Muscle layer of duodenum (tissue), 2 donors: Measurements from ENCODE around the gene AHSG.

Experiments used
- H3K27ac ChIP-seq: one replicate; pipeline ENCODE4 v1.7.0; 2013; ENCODE audit warnings: mild to moderate bottlenecking, low read length
- H3K27me3 ChIP-seq: one replicate; pipeline ENCODE4 v1.7.0; 2013; ENCODE audit warnings: low read depth, mild to moderate bottlenecking, control low read depth, low read length
- H3K36me3 ChIP-seq, 2 donors: one replicate each; pipeline ENCODE4 v1.7.0; 2013; ENCODE audit warnings: low read length in 2 of 2, control low read depth in 1 of 2, mild to moderate bottlenecking in 1 of 2; ENCODE audit not compliant: insufficient read depth in 2 of 2, control insufficient read depth in 1 of 2
- H3K4me1 ChIP-seq, 2 donors: one replicate each; pipeline ENCODE4 v1.7.0; 2013; ENCODE audit warnings: low read length in 2 of 2, mild to moderate bottlenecking in 2 of 2, control low read depth in 1 of 2, moderate library complexity in 1 of 2; ENCODE audit not compliant: insufficient read depth in 2 of 2, control insufficient read depth in 1 of 2
- H3K4me3 ChIP-seq, 2 donors: one replicate each; pipeline ENCODE4 v1.7.0; 2013; ENCODE audit warnings: low read length in 2 of 2, low read depth in 1 of 2, mild to moderate bottlenecking in 1 of 2
- H3K9me3 ChIP-seq, 2 donors: one replicate each; pipeline ENCODE4 v1.7.0; 2013; ENCODE audit warnings: low read length in 2 of 2, control low read depth in 1 of 2, mild to moderate bottlenecking in 1 of 2; ENCODE audit not compliant: control insufficient read depth in 1 of 2
- donor health status: healthy.

AHSG gene

DNA sequence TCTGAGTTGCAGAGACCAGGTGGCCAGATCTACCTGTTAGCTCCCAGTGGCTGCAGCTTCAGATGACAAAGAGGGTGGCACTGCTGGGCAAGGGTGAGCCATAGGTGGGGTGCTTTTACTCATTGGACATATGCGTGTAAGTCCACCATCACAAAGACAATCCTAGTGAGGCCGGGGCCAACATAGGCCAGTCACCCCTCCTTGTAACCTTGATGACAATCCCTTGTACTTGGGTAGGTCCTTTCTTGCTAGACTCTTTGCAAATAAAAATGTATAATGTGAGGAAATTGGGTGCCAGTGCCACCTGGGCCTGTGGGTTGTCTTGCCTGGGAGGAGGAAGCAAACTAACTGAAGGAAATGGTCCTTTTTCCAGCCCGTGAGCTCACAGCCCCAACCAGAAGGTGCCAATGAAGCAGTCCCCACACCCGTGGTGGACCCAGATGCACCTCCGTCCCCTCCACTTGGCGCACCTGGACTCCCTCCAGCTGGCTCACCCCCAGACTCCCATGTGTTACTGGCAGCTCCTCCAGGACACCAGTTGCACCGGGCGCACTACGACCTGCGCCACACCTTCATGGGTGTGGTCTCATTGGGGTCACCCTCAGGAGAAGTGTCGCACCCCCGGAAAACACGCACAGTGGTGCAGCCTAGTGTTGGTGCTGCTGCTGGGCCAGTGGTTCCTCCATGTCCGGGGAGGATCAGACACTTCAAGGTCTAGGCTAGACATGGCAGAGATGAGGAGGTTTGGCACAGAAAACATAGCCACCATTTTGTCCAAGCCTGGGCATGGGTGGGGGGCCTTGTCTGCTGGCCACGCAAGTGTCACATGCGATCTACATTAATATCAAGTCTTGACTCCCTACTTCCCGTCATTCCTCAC is 7.6 kb downstream of the AHSG start:
- Histone ChIP-seq H3K4me3 (no peak overlapping the region), H3K4me1 (peaks cover 0 to 5% of the 10 kb centered on the region in 2 donors), H3K36me3 (no peaks in the 10 kb centered on the region), H3K27ac (no peak overlapping the region), H3K9me3 (no peaks in the 10 kb centered on the region), H3K27me3 (peaks cover 10% of the 10 kb centered on the region)

DNA sequence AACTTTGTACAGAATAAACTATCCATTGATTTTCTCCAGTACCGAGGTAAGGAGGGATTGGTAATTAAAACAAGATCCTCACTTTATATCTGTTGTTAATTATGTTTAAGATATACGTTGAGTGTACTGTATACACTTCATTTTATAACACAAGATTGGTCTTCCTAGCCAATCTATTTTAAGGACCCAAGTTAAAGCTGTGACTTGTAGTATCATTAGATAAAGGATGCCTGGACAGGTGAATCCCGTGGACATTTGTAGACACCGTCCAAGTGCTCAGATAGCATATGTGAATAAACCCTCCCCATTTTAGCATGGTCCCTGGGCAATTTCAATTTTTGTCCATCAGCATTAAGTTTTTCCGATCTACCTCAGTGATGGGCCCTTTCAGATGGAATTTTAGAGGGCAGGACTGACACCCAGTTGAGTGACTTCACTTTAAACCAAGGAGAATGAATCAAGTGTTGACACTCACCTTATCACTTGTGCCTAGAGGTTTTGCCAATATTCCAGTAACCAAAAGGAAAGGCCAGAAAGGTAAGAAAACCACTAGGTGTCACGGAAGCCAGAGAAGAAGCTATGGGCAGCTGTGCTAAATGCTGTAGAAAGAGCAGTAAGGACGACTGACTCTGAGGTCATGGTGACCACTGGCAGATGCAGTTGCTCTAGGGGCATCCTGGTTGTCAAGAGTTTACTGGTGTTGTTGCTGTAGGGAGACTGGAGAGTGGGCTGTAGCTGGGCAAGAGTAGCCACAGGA is 9.2 kb downstream of the AHSG start:
- Histone ChIP-seq H3K27ac (no peak overlapping the region), H3K4me1 (peaks cover 0 to 5% of the 10 kb centered on the region in 2 donors), H3K36me3 (no peaks in the 10 kb centered on the region), H3K4me3 (no peak overlapping the region), H3K27me3 (peaks cover 10% of the 10 kb centered on the region), H3K9me3 (no peaks in the 10 kb centered on the region)

DNA sequence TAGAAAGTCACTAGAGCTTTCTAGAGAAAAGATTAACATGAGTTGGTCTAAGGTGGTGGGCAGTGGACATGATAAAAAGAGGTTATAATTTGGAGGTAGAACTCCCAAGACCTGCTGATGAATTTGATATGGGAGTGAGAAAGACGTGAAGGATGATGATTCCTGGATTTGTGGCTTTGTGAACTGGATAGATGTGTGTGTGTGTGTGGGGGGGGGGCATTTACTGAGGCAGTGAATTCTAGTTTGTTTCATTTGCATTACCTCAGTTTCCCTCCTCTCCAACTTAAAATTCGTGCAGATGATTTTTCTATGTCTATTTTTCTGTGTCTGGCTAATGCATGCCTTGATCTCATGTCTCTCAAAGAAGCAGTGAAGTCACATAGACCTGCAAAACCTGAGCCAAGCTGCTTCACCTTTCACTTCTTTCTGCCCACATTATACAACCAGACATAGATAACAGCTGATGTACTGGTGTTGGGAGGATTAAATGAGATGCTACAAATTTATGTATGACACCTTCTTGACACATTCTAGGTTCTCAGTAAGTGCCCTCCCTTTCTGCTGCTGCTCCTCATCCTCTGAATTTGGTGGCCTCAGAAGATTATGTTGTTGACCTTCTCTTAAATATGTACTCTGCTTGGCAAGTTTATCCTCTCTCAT is 9.9 kb downstream of the AHSG start:
- H3K36me3 ChIP-seq = no peaks in the 10 kb centered on the region
- peaks cover 3% of the 10 kb centered on the region for H3K27me3 ChIP-seq
- H3K27ac ChIP-seq = no peak overlapping the region
- H3K4me3 ChIP-seq = no peak overlapping the region
- no peaks in the 10 kb centered on the region for H3K9me3 ChIP-seq
- H3K4me1 ChIP-seq = no peaks in the 10 kb centered on the region

DNA sequence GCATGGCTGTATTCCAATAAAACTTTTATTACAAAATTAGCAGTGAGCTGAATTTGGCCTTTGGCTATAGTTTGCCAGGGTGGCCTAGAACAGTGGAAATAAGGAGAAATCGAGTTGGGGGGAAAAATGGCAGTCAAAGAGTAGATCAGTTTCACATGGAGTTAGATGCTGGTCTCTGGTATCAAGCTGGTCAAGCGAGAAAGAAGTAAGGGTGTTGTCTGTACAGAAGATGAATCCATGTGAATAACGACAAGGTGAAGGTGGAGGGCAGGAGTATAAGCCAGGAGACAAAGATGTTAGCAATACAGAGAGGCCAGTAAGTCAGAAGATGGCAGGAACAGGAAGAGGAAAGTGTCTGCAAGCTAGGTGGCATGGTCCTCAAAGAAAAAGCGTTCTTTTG is 11.7 kb downstream of the AHSG start:
- Histone ChIP-seq H3K36me3 (no peaks in the 10 kb centered on the region), H3K27ac (no peak overlapping the region), H3K4me3 (no peak overlapping the region), H3K9me3 (no peaks in the 10 kb centered on the region), H3K4me1 (no peaks in the 10 kb centered on the region), H3K27me3 (no peaks in the 10 kb centered on the region)

DNA sequence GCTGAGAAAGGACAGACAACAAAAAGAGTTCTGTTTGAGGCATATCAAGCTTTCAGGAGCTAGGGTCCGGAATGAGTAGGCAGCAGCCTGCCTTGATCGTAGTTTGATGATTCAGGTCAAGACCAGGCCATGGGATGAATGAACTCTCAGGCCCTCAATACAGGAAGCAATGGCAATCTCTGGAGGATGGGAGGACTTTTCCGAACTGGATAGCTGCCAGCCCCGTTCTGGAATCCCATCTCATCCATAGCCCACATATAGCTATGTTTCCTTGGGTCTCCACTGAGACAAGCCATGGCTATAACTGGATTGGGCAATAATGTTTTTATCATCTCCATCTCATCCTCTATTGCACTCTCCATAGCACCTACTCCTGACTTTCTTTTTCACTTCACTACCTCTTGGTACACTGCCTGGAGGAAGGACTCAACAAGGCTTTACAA is 12.8 kb downstream of the AHSG start:
- Histone ChIP-seq H3K27ac (no peak overlapping the region), H3K36me3 (no peaks in the 10 kb centered on the region), H3K4me1 (no peaks in the 10 kb centered on the region), H3K9me3 (no peaks in the 10 kb centered on the region), H3K27me3 (no peaks in the 10 kb centered on the region), H3K4me3 (no peak overlapping the region)

DNA sequence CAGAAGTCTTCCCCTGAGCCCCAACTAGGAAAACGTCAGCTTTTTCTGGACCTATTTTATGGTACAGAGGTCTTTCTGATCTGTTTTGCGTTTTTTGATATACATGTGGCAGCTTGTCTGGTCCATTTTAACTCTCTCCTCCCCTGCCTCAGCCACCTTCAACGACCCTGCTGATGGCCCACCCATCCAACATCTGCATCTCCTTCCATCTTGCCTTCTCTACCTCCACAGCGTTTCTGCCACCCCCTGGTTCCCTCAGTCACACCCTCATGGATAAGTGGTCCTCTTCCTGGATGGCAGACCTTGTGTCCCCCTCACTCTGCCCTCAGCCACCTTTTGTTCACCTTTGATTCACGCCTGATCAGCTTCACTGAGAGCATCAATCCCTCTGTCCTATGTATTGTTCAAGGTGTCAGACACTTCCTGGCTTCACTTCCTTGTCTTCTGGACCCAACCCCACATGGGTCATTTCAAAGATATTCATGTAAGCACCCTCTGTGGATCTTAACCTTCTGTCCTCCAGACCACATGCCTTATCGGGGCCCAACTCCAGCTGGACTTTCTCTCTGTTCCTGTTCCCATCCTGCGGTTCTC is 13.5 kb downstream of the AHSG start:
- no peak overlapping the region for H3K27ac ChIP-seq
- H3K27me3 ChIP-seq = no peaks in the 10 kb centered on the region
- H3K9me3 ChIP-seq = no peaks in the 10 kb centered on the region
- H3K4me1 ChIP-seq = no peaks in the 10 kb centered on the region
- H3K36me3 ChIP-seq = no peaks in the 10 kb centered on the region
- H3K4me3 ChIP-seq = no peak overlapping the region

DNA sequence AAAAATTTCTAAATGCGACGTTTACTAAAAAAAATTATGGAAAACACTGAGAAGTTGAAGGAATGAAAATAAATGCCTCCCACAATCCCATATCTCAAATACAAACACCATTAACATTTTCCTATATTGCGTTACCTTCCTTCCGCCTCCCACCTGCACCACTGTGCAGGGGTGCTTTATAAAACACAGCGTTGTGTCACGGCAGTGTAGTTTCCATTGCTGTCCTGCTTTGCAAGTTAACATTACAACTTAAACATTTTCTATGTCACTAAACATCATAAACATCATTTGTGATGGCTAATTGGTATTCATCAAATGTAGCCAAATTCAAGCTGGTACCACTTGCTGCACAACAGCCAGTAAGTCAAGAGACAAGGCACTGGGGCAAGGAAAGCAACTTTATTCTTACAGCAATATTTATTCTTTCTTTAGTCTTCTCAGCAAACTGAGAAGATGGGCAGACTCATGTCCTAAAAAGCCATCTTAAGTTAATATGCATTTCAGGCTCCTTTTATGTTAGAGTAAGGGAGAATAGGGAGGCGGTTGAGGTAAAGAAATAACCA is 15.1 kb downstream of the AHSG start:
- Histone ChIP-seq H3K4me1 (no peaks in the 10 kb centered on the region), H3K36me3 (no peaks in the 10 kb centered on the region), H3K27ac (no peak overlapping the region), H3K4me3 (no peak overlapping the region), H3K9me3 (no peaks in the 10 kb centered on the region), H3K27me3 (no peaks in the 10 kb centered on the region)

DNA sequence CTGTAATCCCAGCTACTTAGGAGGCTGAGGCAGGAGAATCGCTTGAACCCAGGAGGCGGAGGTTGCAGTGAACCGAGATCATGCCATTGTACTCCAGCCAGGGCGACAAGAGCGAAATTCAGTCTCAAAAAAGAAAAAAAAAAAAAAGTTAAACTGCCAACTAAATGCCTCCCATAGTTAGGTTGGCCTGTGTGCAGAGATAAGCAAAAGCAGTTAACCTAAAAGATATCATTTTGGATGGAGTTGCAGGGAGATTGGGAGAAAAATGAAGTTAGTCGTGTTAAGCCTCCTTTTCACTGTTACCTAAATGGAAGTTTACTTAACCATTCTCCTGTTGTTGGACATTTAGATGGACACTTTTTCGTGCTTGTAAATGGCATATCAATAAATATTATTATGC is 15.9 kb downstream of the AHSG start:
- no peak overlapping the region for H3K27ac ChIP-seq
- no peaks in the 10 kb centered on the region for H3K4me1 ChIP-seq
- no peaks in the 10 kb centered on the region for H3K36me3 ChIP-seq
- H3K4me3 ChIP-seq = no peak overlapping the region
- no peaks in the 10 kb centered on the region for H3K9me3 ChIP-seq
- no peaks in the 10 kb centered on the region for H3K27me3 ChIP-seq

DNA sequence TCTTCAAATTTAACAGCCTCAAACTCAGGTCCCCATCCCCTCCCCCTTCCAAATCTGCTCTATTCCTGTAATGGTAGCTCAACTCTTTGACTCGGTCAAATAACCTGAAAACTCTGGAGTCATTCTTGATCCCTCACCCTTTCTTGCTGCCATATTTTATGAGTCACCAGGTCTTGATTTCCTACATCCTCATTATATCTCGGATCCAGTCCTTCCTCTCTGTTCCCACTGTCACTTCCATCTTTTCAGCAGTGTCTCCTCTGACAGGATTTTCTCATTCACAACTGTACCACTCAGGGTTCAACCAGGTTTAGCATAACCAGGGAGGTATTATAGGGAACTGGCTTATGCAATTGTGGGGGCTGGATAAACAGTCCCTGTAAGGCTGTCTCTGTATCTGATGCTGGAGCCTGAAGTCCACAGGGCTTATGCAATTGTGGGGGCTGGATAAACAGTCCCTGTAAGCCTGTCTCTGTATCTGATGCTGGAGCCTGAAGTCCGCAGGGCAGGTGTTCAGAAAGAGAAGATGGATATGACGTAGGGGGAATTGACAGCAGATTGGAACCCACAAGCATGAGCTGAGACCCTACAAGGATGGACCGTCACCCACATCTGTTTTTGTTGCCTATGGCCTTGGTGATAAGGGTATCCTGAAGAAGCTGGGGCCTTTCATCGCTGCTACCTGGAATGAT is 18.2 kb downstream of the AHSG start:
- H3K4me3 ChIP-seq = no peak overlapping the region
- no peaks in the 10 kb centered on the region for H3K9me3 ChIP-seq
- no peak overlapping the region for H3K27ac ChIP-seq
- no peaks in the 10 kb centered on the region for H3K27me3 ChIP-seq
- H3K4me1 ChIP-seq = no peaks in the 10 kb centered on the region
- no peaks in the 10 kb centered on the region for H3K36me3 ChIP-seq

DNA sequence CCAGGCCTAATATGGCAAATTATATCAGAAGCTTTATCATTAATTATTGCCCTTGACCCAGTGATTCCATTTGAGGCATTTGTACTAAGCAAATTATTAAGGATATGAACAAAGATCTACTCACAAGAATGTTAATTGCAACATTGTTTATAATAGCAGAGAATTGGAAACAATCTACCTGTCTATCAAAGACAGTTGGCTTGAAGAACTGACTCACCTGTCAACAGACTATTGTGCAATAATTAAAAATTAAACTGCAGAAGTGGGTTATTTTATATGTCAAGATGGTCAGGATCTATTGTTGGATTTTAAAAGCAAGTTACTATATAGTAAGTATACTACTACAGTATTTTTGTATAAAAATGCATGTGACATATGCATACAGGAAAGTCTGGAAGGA is 20.6 kb downstream of the AHSG start:
- Histone ChIP-seq H3K36me3 (no peaks in the 10 kb centered on the region), H3K4me1 (no peaks in the 10 kb centered on the region), H3K4me3 (no peak overlapping the region), H3K27me3 (no peaks in the 10 kb centered on the region), H3K27ac (no peak overlapping the region), H3K9me3 (no peaks in the 10 kb centered on the region)
